PC-3 (cell line): Measurements from ENCODE around the gene GPR68.

Experiments
- CTCF ChIP-seq: fragments of 300-600 bp; sonication (generic); conservative IDR thresholded peaks from 2 replicates; pipeline ENCODE4 v1.5.1; 2017; ENCODE audit warnings: antibody characterized with exemption, low read depth, mild to moderate bottlenecking, low read length
- EZH2phosphoT487 ChIP-seq: fragments of 300-600 bp; sonication (generic); IDR thresholded peaks from 2 replicates; pipeline ENCODE4 v1.6.1; 2018; ENCODE audit warnings: mild to moderate bottlenecking, antibody characterized with exemption, low read length, borderline replicate concordance

GRCh38 chr14:91193069-91193468, 51.4 kb downstream of the GPR68 start:
- TF ChIP-seq CTCF (no peak), EZH2phosphoT487 (no peak)
